Activated naive CD4-positive, alpha-beta T cell treated with anti-CD3 and anti-CD28 coated beads, Interleukin-2, amount 50 U/mL, for 72 hours (primary cell): ENCODE data around the gene KCNK10. TPM values are rescaled to one million over a fixed set of nuclear protein-coding genes. Genes with fewer than 3 reads are reported as not detected.

Experiments
- ATAC-seq, 2 donors: fragments of 150-1000 bp; cut with Tn5 transposase; 2 replicates each; pipeline ENCODE4 v1.10.0; 2021; ENCODE audit warnings: mild to moderate bottlenecking in 2 of 2, moderate library complexity in 2 of 2
- DNase-seq, 2 donors: peaks; one replicate each; pipeline ENCODE4 v3.0.0; 2021 to 2022; ENCODE audit warnings: low spot score in 2 of 2
- H3K27ac Mint-ChIP-seq, 2 donors: one replicate each; pipeline ENCODE4 v1.8.0; 2022; ENCODE audit warnings: mild to moderate bottlenecking in 2 of 2, mixed read lengths in 2 of 2
- H3K36me3 Mint-ChIP-seq, 2 donors: one replicate each; pipeline ENCODE4 v1.8.0; 2022; ENCODE audit warnings: mixed read lengths in 2 of 2
- H3K9me3 Mint-ChIP-seq, 2 donors: one replicate each; pipeline ENCODE4 v1.8.0; 2022; ENCODE audit warnings: mixed read lengths in 2 of 2
- total RNA-seq, 2 donors: library from RNA; stranded (reverse); gene quantifications; one replicate each; pipeline ENCODE4 v1.2.3, GENCODE V29; 2022

The KCNK10 gene
- total RNA-seq, 2 donors from 2014 or later = not detected

- ATAC-seq (no peak), DNase-seq (no peak)
- Mint-ChIP-seq H3K27ac (no peak overlapping the region), H3K36me3 (peaks cover 8 to 13% of the 10 kb centered on the region in 2 donors), H3K9me3 (peaks cover 10 to 18% of the 10 kb centered on the region in 2 donors)
Measured at GRCh38 chr14:88218119-88218915, 104.8 kb downstream of the KCNK10 start.

GRCh38 chr14:88212691-88213090 is 110.4 kb downstream of the KCNK10 start:
- DNase-seq (no peak), ATAC-seq (no peak)
- Mint-ChIP-seq H3K9me3 (no peaks in the 10 kb centered on the region), H3K27ac (no peak overlapping the region), H3K36me3 (no peaks in the 10 kb centered on the region)

GRCh38 chr14:88210426-88210825 is 112.6 kb downstream of the KCNK10 start:
- H3K36me3 Mint-ChIP-seq = no peaks in the 10 kb centered on the region
- no peak for DNase-seq
- H3K9me3 Mint-ChIP-seq = no peaks in the 10 kb centered on the region
- no peak overlapping the region for H3K27ac Mint-ChIP-seq
- ATAC-seq = no peak

- Mint-ChIP-seq H3K36me3 (no peaks in the 10 kb centered on the region), H3K9me3 (no peaks in the 10 kb centered on the region), H3K27ac (no peak overlapping the region)
- no peak for DNase-seq
- no peak for ATAC-seq
Measured at GRCh38 chr14:88209273-88209672, 113.8 kb downstream of the KCNK10 start.

GRCh38 chr14:88208858-88209257 is 114.2 kb downstream of the KCNK10 start:
- no peaks in the 10 kb centered on the region for H3K36me3 Mint-ChIP-seq
- ATAC-seq = no peak

GRCh38 chr14:88204221-88204620 is 118.8 kb downstream of the KCNK10 start:
- Mint-ChIP-seq H3K9me3 (no peaks in the 10 kb centered on the region), H3K27ac (no peak overlapping the region), H3K36me3 (no peaks in the 10 kb centered on the region)
- no peak for DNase-seq
- no peak for ATAC-seq

More at GRCh38 chr14:88208858-88209257, 114.2 kb downstream of the KCNK10 start:
- no peak for DNase-seq
- no peak overlapping the region for H3K27ac Mint-ChIP-seq
- no peaks in the 10 kb centered on the region for H3K9me3 Mint-ChIP-seq

- DNase-seq = no peak
- Mint-ChIP-seq H3K36me3 (no peaks in the 10 kb centered on the region), H3K9me3 (no peaks in the 10 kb centered on the region), H3K27ac (no peak overlapping the region)
- ATAC-seq = no peak
Measured at GRCh38 chr14:88203291-88203690, 119.8 kb downstream of the KCNK10 start.

GRCh38 chr14:88202286-88202685 is 120.8 kb downstream of the KCNK10 start:
- ATAC-seq (no peak), DNase-seq (no peak)
- Mint-ChIP-seq H3K36me3 (no peaks in the 10 kb centered on the region), H3K9me3 (no peaks in the 10 kb centered on the region), H3K27ac (no peak overlapping the region)

- Mint-ChIP-seq H3K9me3 (no peaks in the 10 kb centered on the region), H3K36me3 (no peaks in the 10 kb centered on the region), H3K27ac (no peak overlapping the region)
- DNase-seq (no peak), ATAC-seq (no peak)
Measured at GRCh38 chr14:88201851-88202250, 121.2 kb downstream of the KCNK10 start.

GRCh38 chr14:88199882-88200281 is 123.2 kb downstream of the KCNK10 start:
- no peaks in the 10 kb centered on the region for H3K36me3 Mint-ChIP-seq
- DNase-seq (no peak), ATAC-seq (no peak)
- H3K27ac Mint-ChIP-seq = no peak overlapping the region
- no peaks in the 10 kb centered on the region for H3K9me3 Mint-ChIP-seq

GRCh38 chr14:88198446-88198845 is 124.6 kb downstream of the KCNK10 start:
- no peaks in the 10 kb centered on the region for H3K9me3 Mint-ChIP-seq
- H3K36me3 Mint-ChIP-seq = no peaks in the 10 kb centered on the region
- DNase-seq (no peak), ATAC-seq (no peak)
- H3K27ac Mint-ChIP-seq = no peak overlapping the region

- Mint-ChIP-seq H3K27ac (no peak overlapping the region), H3K36me3 (no peaks in the 10 kb centered on the region), H3K9me3 (no peaks in the 10 kb centered on the region)
- ATAC-seq (peak in 1 of 2 donors; percentile 40), DNase-seq (no peak)
Measured at GRCh38 chr14:88196925-88197324, 126.1 kb downstream of the KCNK10 start.

- ATAC-seq = no peak
- no peaks in the 10 kb centered on the region for H3K36me3 Mint-ChIP-seq
- no peak overlapping the region for H3K27ac Mint-ChIP-seq
- no peaks in the 10 kb centered on the region for H3K9me3 Mint-ChIP-seq
- DNase-seq = no peak
Measured at GRCh38 chr14:88196116-88196890, 126.8 kb downstream of the KCNK10 start.

GRCh38 chr14:88195676-88196075 is 127.4 kb downstream of the KCNK10 start:
- no peak overlapping the region for H3K27ac Mint-ChIP-seq
- ATAC-seq = no peak
- no peaks in the 10 kb centered on the region for H3K9me3 Mint-ChIP-seq
- DNase-seq = no peak
- no peaks in the 10 kb centered on the region for H3K36me3 Mint-ChIP-seq

- Mint-ChIP-seq H3K9me3 (no peaks in the 10 kb centered on the region), H3K36me3 (no peaks in the 10 kb centered on the region), H3K27ac (no peak overlapping the region)
- DNase-seq (no peak), ATAC-seq (no peak)
Measured at GRCh38 chr14:88194531-88194930, 128.5 kb downstream of the KCNK10 start.

- ATAC-seq (no peak), DNase-seq (no peak)
- Mint-ChIP-seq H3K27ac (no peak overlapping the region), H3K36me3 (no peaks in the 10 kb centered on the region), H3K9me3 (no peaks in the 10 kb centered on the region)
Measured at GRCh38 chr14:88191605-88192004, 131.5 kb downstream of the KCNK10 start.

GRCh38 chr14:88189417-88190191 is 133.5 kb downstream of the KCNK10 start:
- ATAC-seq (peak; percentile 51 to 86), DNase-seq (peak in 1 of 2 donors; percentile 75)
- H3K36me3 Mint-ChIP-seq = no peaks in the 10 kb centered on the region
- no peaks in the 10 kb centered on the region for H3K9me3 Mint-ChIP-seq
- H3K27ac Mint-ChIP-seq = no peak overlapping the region
